Measurements from ENCODE around the gene CTNNBIP1. TPM values are rescaled to one million over a fixed set of nuclear protein-coding genes. Genes with fewer than 3 reads are reported as not detected.

Gene CTNNBIP1
- total RNA-seq, 2 experiments from 2014 or later, result 15.8 to 17.0 TPM

GRCh38 chr1:9912264-9912936, 2.3 kb upstream of the CTNNBIP1 start:
- peak overlapping the region; percentile 43 for H3K27ac Mint-ChIP-seq
- DNase-seq, result no peak
- no peaks in the 10 kb centered on the region for H3K36me3 Mint-ChIP-seq
- peak overlapping the region; percentile 17 for H3K4me3 Mint-ChIP-seq
- peaks cover 2% of the 10 kb centered on the region for H3K27me3 Mint-ChIP-seq
- no peaks in the 10 kb centered on the region for H3K9me3 Mint-ChIP-seq
- peaks cover 23% of the 10 kb centered on the region for H3K4me1 Mint-ChIP-seq
- no peak for ATAC-seq (ENCODE audit: low read depth)
- POLR2A ChIA-PET, result no interaction called here

GRCh38 chr1:9910423-9911178, 532 bp upstream of the CTNNBIP1 start:
- POLR2A ChIA-PET, result interaction anchor here (0.6 to 1.2 kb wide), 4 partner anchors 28 to 282 kb away, joined by 3 to 5 read pairs (median 4); partner anchors contain the start of genes LZIC and NMNAT1
- Mint-ChIP-seq H3K9me3 (no peaks in the 10 kb centered on the region), H3K4me3 (peak overlapping the region; percentile 90), H3K4me1 (peaks cover 28% of the 10 kb centered on the region), H3K27ac (peak overlapping the region; percentile 97), H3K36me3 (no peaks in the 10 kb centered on the region), H3K27me3 (no peaks in the 10 kb centered on the region)
- DNase-seq (peak; percentile 100), ATAC-seq (ENCODE audit: low read depth) (peak; percentile 97)

- H3K4me1 Mint-ChIP-seq, result peaks cover 32% of the 10 kb centered on the region
- ATAC-seq (ENCODE audit: low read depth) (no peak), DNase-seq (peak; percentile 45)
- no peaks in the 10 kb centered on the region for H3K36me3 Mint-ChIP-seq
- POLR2A ChIA-PET, result interaction anchor here (0.6 kb wide), 1 partner anchor 1346 kb away, joined by 3 read pairs; no protein-coding TSS in a partner anchor
- H3K4me3 Mint-ChIP-seq, result peak overlapping the region; percentile 89
- H3K9me3 Mint-ChIP-seq, result no peaks in the 10 kb centered on the region
- no peaks in the 10 kb centered on the region for H3K27me3 Mint-ChIP-seq
- H3K27ac Mint-ChIP-seq, result peak overlapping the region; percentile 86
Observed at GRCh38 chr1:9909234-9910046, 629 bp downstream of the CTNNBIP1 start.

- Mint-ChIP-seq H3K9me3 (no peaks in the 10 kb centered on the region), H3K4me1 (peaks cover 32% of the 10 kb centered on the region)
- ATAC-seq (ENCODE audit: low read depth), result no peak
Observed at GRCh38 chr1:9908871-9909233, 1.2 kb downstream of the CTNNBIP1 start.

DNA sequence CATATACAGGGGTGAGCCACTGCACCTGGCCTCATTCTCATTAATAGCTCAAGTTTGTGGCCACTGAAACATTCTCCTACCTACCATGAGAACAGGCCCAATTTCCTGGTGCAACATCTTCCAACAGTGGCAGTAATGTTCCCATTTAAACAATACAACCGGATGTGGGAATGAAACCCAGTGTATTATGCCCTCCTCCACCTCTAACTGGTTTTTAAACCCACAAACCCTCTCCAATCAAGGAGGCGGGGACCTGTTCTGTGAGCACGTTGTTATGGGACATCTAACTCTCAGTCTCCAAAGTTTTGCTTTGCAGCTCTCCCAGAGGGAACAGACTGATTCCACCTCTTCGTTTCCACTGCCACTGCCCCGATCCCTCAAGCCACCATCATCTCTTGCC, 2.6 kb downstream of the CTNNBIP1 start:
- peaks cover 32% of the 10 kb centered on the region for H3K4me1 Mint-ChIP-seq
- H3K27ac Mint-ChIP-seq, result no peak overlapping the region
- H3K36me3 Mint-ChIP-seq, result no peaks in the 10 kb centered on the region
- H3K27me3 Mint-ChIP-seq, result no peaks in the 10 kb centered on the region
- H3K4me3 Mint-ChIP-seq, result no peak overlapping the region
- DNase-seq, result no peak
- ATAC-seq (ENCODE audit: low read depth), result no peak
- POLR2A ChIA-PET, result no interaction called here
- H3K9me3 Mint-ChIP-seq, result no peaks in the 10 kb centered on the region

More at GRCh38 chr1:9908871-9909233, 1.2 kb downstream of the CTNNBIP1 start:
- DNase-seq, result no peak
- H3K4me3 Mint-ChIP-seq, result peak overlapping the region; percentile 89
- POLR2A ChIA-PET, result interaction anchor here (0.6 to 0.7 kb wide), 2 partner anchors 27 to 1346 kb away, joined by 3 read pairs; no protein-coding TSS in a partner anchor
- no peaks in the 10 kb centered on the region for H3K36me3 Mint-ChIP-seq
- H3K27me3 Mint-ChIP-seq, result no peaks in the 10 kb centered on the region
- peak overlapping the region; percentile 86 for H3K27ac Mint-ChIP-seq

DNA sequence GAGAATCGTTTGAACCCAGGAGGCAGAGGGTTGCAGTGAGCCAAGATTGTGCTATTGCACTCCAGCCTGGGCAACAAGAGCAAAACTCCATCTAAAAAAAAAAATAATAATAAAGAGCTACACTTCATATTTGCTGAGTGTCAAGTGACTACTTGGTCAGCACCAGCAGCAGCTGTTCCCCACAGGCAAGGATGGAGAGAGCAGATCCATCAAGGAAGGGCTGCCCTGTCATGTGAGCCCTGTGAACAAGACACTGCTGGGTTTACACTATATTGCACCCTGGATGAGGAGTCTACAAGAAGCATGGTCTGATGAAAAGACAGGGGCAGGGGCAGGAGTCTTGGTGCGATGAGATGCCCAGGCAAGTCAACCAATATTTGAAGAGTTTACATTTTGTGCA, 3.6 kb downstream of the CTNNBIP1 start:
- H3K36me3 Mint-ChIP-seq, result no peaks in the 10 kb centered on the region
- H3K9me3 Mint-ChIP-seq, result no peaks in the 10 kb centered on the region
- H3K27me3 Mint-ChIP-seq, result no peaks in the 10 kb centered on the region
- ATAC-seq (ENCODE audit: low read depth) (no peak), DNase-seq (no peak)
- H3K4me3 Mint-ChIP-seq, result no peak overlapping the region
- POLR2A ChIA-PET, result no interaction called here
- peaks cover 29% of the 10 kb centered on the region for H3K4me1 Mint-ChIP-seq
- H3K27ac Mint-ChIP-seq, result no peak overlapping the region

DNA sequence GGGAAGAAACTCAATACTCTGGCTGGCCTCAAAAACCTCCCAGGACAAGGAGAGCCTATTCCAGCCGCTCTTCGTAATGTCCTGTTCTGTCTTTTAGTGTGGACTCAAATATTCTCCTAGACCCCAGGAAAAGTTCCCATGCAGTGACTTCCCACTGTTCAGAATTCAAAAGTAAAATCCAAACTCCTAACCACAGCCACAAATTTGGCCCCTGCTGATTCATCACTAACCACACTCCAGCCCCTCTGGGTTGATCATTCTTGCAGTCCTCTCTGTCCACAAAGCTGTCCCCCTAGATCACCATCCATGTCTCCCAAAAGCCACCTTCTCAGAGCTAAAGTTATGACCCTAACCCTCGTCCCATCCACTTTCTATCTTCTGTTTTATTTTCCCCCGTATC, 5.1 kb downstream of the CTNNBIP1 start:
- H3K4me3 Mint-ChIP-seq, result no peak overlapping the region
- DNase-seq (no peak), ATAC-seq (ENCODE audit: low read depth) (no peak)
- peaks cover 32% of the 10 kb centered on the region for H3K4me1 Mint-ChIP-seq
- no peak overlapping the region for H3K27ac Mint-ChIP-seq
- POLR2A ChIA-PET, result no interaction called here
- H3K36me3 Mint-ChIP-seq, result no peaks in the 10 kb centered on the region
- no peaks in the 10 kb centered on the region for H3K27me3 Mint-ChIP-seq
- no peaks in the 10 kb centered on the region for H3K9me3 Mint-ChIP-seq

- DNase-seq (no peak), ATAC-seq (ENCODE audit: low read depth) (no peak)
- POLR2A ChIA-PET, result no interaction called here
- Mint-ChIP-seq H3K36me3 (no peaks in the 10 kb centered on the region), H3K27me3 (no peaks in the 10 kb centered on the region), H3K4me1 (peaks cover 32% of the 10 kb centered on the region), H3K9me3 (no peaks in the 10 kb centered on the region), H3K27ac (no peak overlapping the region), H3K4me3 (no peak overlapping the region)
Observed at GRCh38 chr1:9904596-9904995, 5.5 kb downstream of the CTNNBIP1 start.

DNA sequence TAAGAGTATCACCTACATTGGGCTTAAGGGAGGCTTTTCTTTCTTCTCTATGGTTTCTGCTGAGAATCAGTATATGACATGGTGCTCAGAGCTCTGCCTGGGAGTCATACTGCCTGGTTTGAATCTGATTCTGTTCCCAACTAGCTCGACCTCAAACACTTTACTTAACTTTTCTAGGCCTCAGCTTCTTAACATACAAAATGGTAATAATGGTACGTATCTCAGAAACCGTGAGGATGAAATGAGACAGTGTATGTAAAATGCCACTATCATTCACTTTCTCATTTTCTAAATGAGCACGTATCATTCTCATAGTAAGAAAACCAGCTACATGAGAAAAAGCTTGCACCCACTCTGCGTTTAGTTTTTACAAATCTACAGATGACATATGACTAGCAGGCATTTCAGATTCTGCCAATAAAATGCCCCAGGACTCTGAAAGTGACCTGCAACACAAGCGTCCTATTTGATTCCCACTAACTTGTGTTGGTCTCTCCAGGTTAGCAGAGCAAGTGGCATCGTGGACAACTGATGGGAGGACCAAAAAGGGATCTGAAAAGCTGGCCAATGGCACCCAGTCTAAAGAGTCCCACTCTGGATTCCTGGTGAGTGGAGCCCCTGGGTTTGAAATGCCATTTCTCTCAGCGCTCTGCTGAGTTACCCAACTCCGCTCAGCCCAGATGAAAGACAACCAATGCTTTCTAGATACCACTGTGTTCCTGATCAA, 6.1 kb downstream of the CTNNBIP1 start:
- no peaks in the 10 kb centered on the region for H3K27me3 Mint-ChIP-seq
- DNase-seq, result no peak
- H3K4me1 Mint-ChIP-seq, result peaks cover 26% of the 10 kb centered on the region
- no peaks in the 10 kb centered on the region for H3K36me3 Mint-ChIP-seq
- ATAC-seq (ENCODE audit: low read depth), result no peak
- POLR2A ChIA-PET, result interaction anchor here (0.6 kb wide), 1 partner anchor 250 kb away, joined by 3 read pairs; no protein-coding TSS in a partner anchor
- H3K4me3 Mint-ChIP-seq, result no peak overlapping the region
- no peaks in the 10 kb centered on the region for H3K9me3 Mint-ChIP-seq
- H3K27ac Mint-ChIP-seq, result no peak overlapping the region

- H3K4me1 Mint-ChIP-seq, result peaks cover 17% of the 10 kb centered on the region
- no peak overlapping the region for H3K4me3 Mint-ChIP-seq
- no peak overlapping the region for H3K27ac Mint-ChIP-seq
- POLR2A ChIA-PET, result no interaction called here
- H3K27me3 Mint-ChIP-seq, result no peaks in the 10 kb centered on the region
- ATAC-seq (ENCODE audit: low read depth), result no peak
- DNase-seq, result no peak
- no peaks in the 10 kb centered on the region for H3K9me3 Mint-ChIP-seq
- no peaks in the 10 kb centered on the region for H3K36me3 Mint-ChIP-seq
Observed at GRCh38 chr1:9902060-9902452, 8.0 kb downstream of the CTNNBIP1 start.

- no peaks in the 10 kb centered on the region for H3K9me3 Mint-ChIP-seq
- no peak overlapping the region for H3K27ac Mint-ChIP-seq
- no peak for ATAC-seq (ENCODE audit: low read depth)
- no peak overlapping the region for H3K4me3 Mint-ChIP-seq
- no peaks in the 10 kb centered on the region for H3K27me3 Mint-ChIP-seq
- peaks cover 12% of the 10 kb centered on the region for H3K4me1 Mint-ChIP-seq
- POLR2A ChIA-PET, result interaction anchor here (0.6 kb wide), 1 partner anchor 524 kb away, joined by 3 read pairs; no protein-coding TSS in a partner anchor
- no peaks in the 10 kb centered on the region for H3K36me3 Mint-ChIP-seq
- no peak for DNase-seq
Observed at GRCh38 chr1:9901148-9902059, 8.7 kb downstream of the CTNNBIP1 start.

Data from activated naive CD8-positive, alpha-beta T cell treated with anti-CD3 and anti-CD28 coated beads, Interleukin-2, amount 10 ng/mL, durations not matched to agents 7 days and 5 days (primary cell).